DMS153 treated with DMSO at 0.1 percent for 48 hours (cell line): ENCODE results near the gene SSH3.

Source experiments
- DNase-seq: peaks from one replicate; lab custom pipeline; 2025; ENCODE audit not compliant: unreplicated experiment; lab: John Stamatoyannopoulos, UW

The SSH3 gene

GRCh38 chr11:67345247-67345919 is 42.1 kb downstream of the SSH3 start:
- no peak for DNase-seq

GRCh38 chr11:67345920-67346819 is 42.8 kb downstream of the SSH3 start:
- DNase-seq = peak; percentile 11

- no peak for DNase-seq
These were observed 44.8 kb downstream of the SSH3 start for GRCh38 chr11:67347964-67348749.

GRCh38 chr11:67349036-67349435 is 45.7 kb downstream of the SSH3 start:
- DNase-seq = no peak

GRCh38 chr11:67349457-67349856 is 46.1 kb downstream of the SSH3 start:
- DNase-seq = no peak

GRCh38 chr11:67349928-67350465 is 46.7 kb downstream of the SSH3 start:
- DNase-seq = no peak

GRCh38 chr11:67351275-67352005 is 48.1 kb downstream of the SSH3 start:
- peak; percentile 34 for DNase-seq

- DNase-seq = peak; percentile 79
These were observed 49.4 kb downstream of the SSH3 start for GRCh38 chr11:67352546-67353316.

GRCh38 chr11:67353317-67354074 is 50.2 kb downstream of the SSH3 start, which contains the start of gene POLD4:
POLD4 (minus strand) TSS chr11:67353546; CDS start chr11:67353399, 147 bp downstream.
- peak; percentile 94 for DNase-seq

GRCh38 chr11:67354075-67355022 is 51.0 kb downstream of the SSH3 start:
- DNase-seq = no peak

GRCh38 chr11:67355023-67355793 is 51.9 kb downstream of the SSH3 start:
- DNase-seq = no peak

- no peak for DNase-seq
These were observed 52.6 kb downstream of the SSH3 start for GRCh38 chr11:67355794-67356386.

- no peak for DNase-seq
These were observed 53.1 kb downstream of the SSH3 start for GRCh38 chr11:67356387-67356863.

GRCh38 chr11:67356864-67357561 is 53.7 kb downstream of the SSH3 start:
- DNase-seq = peak; percentile 50

GRCh38 chr11:67357831-67358670 is 54.7 kb downstream of the SSH3 start:
- DNase-seq = no peak
